ENCODE results near the gene ZIC1. TPM values are rescaled to one million over a fixed set of nuclear protein-coding genes. Genes with fewer than 3 reads are reported as not detected.

ZIC1 gene
- total and polyA plus RNA-seq, 9 of the 15 experiments (the other 6 are each of a cell fraction or from before 2014, with no cell fraction given) = 0.21 to 0.42 TPM; not detected in 7

DNA sequence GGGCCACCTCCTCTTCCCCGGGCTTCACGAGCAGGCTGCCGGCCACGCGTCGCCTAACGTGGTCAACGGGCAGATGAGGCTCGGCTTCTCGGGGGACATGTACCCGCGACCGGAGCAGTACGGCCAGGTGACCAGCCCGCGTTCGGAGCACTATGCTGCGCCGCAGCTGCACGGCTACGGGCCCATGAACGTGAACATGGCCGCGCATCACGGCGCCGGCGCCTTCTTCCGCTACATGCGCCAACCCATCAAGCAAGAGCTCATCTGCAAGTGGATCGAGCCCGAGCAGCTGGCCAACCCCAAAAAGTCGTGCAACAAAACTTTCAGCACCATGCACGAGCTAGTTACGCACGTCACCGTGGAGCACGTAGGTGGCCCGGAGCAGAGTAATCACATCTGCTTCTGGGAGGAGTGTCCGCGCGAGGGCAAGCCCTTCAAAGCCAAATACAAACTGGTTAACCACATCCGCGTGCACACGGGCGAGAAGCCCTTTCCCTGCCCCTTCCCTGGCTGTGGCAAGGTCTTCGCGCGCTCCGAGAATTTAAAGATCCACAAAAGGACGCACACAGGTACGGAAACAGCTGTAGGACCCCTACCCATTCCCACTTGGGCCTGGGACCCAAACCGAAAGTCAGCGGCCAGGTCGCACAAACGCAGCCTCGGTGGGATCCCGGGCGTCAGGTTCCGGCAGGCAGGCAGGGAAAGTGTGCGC is 1.5 kb downstream of the ZIC1 start:
- Histone ChIP-seq H3K4me1 (replicated peaks in 1 of 2; ENCODE audit: control insufficient read depth in 2 of 2, insufficient read depth in 2 of 2, low read length in 2 of 2) (peaks cover 0 to 4% of the 10 kb centered on the region in 2 experiments; a peak in 1 of 5 replicates), H3K4me2 (ENCODE audit: insufficient read depth, low read length) (no peak overlapping the region), H3K4me3 (no peak overlapping the region), H3K9me3 (replicated peaks; ENCODE audit: control insufficient read depth, insufficient read depth, low read depth, low read length) (no peaks in the 10 kb centered on the region), H3K36me3 (ENCODE audit: control insufficient read depth, insufficient read depth, low read length) (no peaks in the 10 kb centered on the region), H3K9ac (ENCODE audit: insufficient read depth in 1 of 2, low read depth in 2 of 2, low read length in 2 of 2) (no peak overlapping the region), H3K9me1 (ENCODE audit: control insufficient read depth, insufficient read depth, low read length) (no peaks in the 10 kb centered on the region), H3K27me3 (ENCODE audit: control insufficient read depth in 2 of 2, insufficient read depth in 2 of 2, low read length in 2 of 2) (peaks cover 3 to 33% of the 10 kb centered on the region in 2 experiments; a peak in 3 of 5 replicates), H4K20me1 (replicated peaks; ENCODE audit: control insufficient read depth, insufficient read depth, low read length) (no peaks in the 10 kb centered on the region), H3K27ac (ENCODE audit: extremely low read depth, low read depth, low read length) (no peak overlapping the region), H2AFZ (ENCODE audit: low read depth, low read length) (no peak overlapping the region), H3K79me2 (ENCODE audit: control insufficient read depth, insufficient read depth, low read length) (no peaks in the 10 kb centered on the region)
- ATAC-seq (no peak), DNase-seq (ENCODE audit: extremely low read depth in 1 of 4, low spot score in 3 of 4) (no peak), FAIRE-seq (no peak)
- CTCF ChIA-PET (ENCODE audit: low intra/inter-chr PET ratio) = no interaction called here
- POLR2A ChIA-PET = no interaction called here
- intact Hi-C loops (cut with micrococcal nuclease) (no loop called here), in situ Hi-C loops (cut with MboI) (no loop called here)
- WGBS (ENCODE audit: insufficient coverage, low coverage, missing lambda C conversion rate) = 15% methylated on average over 37 of the region's 61 CpGs
- no TSS peak for BruUV-seq (replicated peaks)
- TF ChIP-seq ZNF518B (CRISPR knock-in tag; IDR thresholded peaks at IDR 0.05) (no peak), IFI16 (CRISPR knock-in tag; IDR thresholded peaks at IDR 0.05) (no peak), FOS (IDR thresholded peaks at IDR 0.05; ENCODE audit: extremely low read depth, insufficient read length) (no peak), SAP30 (IDR thresholded peaks at IDR 0.05; ENCODE audit: borderline replicate concordance, insufficient read depth, low read depth, low read length, poor library complexity, severe bottlenecking) (no peak), RAD21 (CRISPR knock-in tag; conservative IDR thresholded peaks at IDR 0.05 in 1 of 2, IDR thresholded peaks at IDR 0.05 in 1 of 2) (no peak), HNRNPL (IDR thresholded peaks at IDR 0.05; ENCODE audit: low read depth, low read length) (no peak), ZEB2 (IDR thresholded peaks at IDR 0.05) (no peak), HDAC1 (IDR thresholded peaks at IDR 0.05) (no peak), SMARCC2 (IDR thresholded peaks at IDR 0.05; ENCODE audit: low read depth) (no peak)
